ENCODE data around the gene MBD3.
A peak's percentile ranks its signal among the peaks of the same experiment; 100 is the strongest.

Gene MBD3

DNA sequence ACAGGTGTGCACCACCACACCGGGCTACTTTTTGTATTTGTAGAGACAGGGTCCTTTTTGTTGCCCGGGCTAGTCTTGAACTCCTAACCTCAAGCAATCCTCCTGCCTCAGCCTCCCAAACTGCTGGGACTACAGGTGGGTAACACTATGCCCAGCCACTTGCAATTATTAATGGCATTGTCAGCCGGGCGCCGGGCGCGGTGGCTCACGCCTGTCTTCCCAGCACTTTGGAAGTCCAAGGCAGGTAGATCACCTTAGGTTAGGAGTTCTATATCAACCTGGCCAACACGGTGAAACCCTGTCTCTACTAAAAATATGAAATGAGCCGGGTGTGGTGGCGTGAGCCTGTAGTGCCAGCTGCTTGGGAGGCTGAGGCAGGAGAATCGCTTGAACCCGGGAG, 21.8 kb downstream of the MBD3 start:
- H3K4me3 ChIP-seq (ENCODE audit: low read depth, low read length), result no peak overlapping the region
- no peaks in the 10 kb centered on the region for H3K4me1 ChIP-seq
- no peaks in the 10 kb centered on the region for H3K9me3 ChIP-seq (ENCODE audit: control insufficient read depth, low read length)
- H3K27me3 ChIP-seq (ENCODE audit: control insufficient read depth, insufficient read depth, low read length), result no peaks in the 10 kb centered on the region
- H3K36me3 ChIP-seq (ENCODE audit: control insufficient read depth, insufficient read depth, low read length), result no peaks in the 10 kb centered on the region
- no peak overlapping the region for H3K4me2 ChIP-seq (ENCODE audit: low read length)
- H2AFZ ChIP-seq, result no peak overlapping the region
- no peak overlapping the region for H3K27ac ChIP-seq
- H3K79me2 ChIP-seq, result no peaks in the 10 kb centered on the region
- TF ChIP-seq, protein P1, sequence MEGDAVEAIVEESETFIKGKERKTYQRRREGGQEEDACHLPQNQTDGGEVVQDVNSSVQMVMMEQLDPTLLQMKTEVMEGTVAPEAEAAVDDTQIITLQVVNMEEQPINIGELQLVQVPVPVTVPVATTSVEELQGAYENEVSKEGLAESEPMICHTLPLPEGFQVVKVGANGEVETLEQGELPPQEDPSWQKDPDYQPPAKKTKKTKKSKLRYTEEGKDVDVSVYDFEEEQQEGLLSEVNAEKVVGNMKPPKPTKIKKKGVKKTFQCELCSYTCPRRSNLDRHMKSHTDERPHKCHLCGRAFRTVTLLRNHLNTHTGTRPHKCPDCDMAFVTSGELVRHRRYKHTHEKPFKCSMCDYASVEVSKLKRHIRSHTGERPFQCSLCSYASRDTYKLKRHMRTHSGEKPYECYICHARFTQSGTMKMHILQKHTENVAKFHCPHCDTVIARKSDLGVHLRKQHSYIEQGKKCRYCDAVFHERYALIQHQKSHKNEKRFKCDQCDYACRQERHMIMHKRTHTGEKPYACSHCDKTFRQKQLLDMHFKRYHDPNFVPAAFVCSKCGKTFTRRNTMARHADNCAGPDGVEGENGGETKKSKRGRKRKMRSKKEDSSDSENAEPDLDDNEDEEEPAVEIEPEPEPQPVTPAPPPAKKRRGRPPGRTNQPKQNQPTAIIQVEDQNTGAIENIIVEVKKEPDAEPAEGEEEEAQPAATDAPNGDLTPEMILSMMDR (IDR thresholded peaks at IDR 0.05), result no peak
- no peak overlapping the region for H3K9ac ChIP-seq

- no peaks in the 10 kb centered on the region for H3K9me3 ChIP-seq (ENCODE audit: control insufficient read depth, low read length)
- H3K79me2 ChIP-seq, result no peaks in the 10 kb centered on the region
- TF ChIP-seq, protein P1 (IDR thresholded peaks at IDR 0.05), result no peak
- no peak overlapping the region for H3K4me2 ChIP-seq (ENCODE audit: low read length)
- H3K9ac ChIP-seq, result no peak overlapping the region
- no peak overlapping the region for H3K27ac ChIP-seq
- no peaks in the 10 kb centered on the region for H3K4me1 ChIP-seq
- no peak overlapping the region for H3K4me3 ChIP-seq (ENCODE audit: low read depth, low read length)
- H3K36me3 ChIP-seq (ENCODE audit: control insufficient read depth, insufficient read depth, low read length), result no peaks in the 10 kb centered on the region
- no peaks in the 10 kb centered on the region for H3K27me3 ChIP-seq (ENCODE audit: control insufficient read depth, insufficient read depth, low read length)
- H2AFZ ChIP-seq, result no peak overlapping the region
Measured at GRCh38 chr19:1569997-1570396, 22.7 kb downstream of the MBD3 start.

- Histone ChIP-seq H3K9me3 (ENCODE audit: control insufficient read depth, low read length) (no peaks in the 10 kb centered on the region), H3K4me1 (no peaks in the 10 kb centered on the region), H3K27me3 (ENCODE audit: control insufficient read depth, insufficient read depth, low read length) (no peaks in the 10 kb centered on the region), H3K4me3 (ENCODE audit: low read depth, low read length) (peak within 1 kb of the TSS; percentile 62), H3K9ac (no peak within 1 kb of the TSS), H2AFZ (peak within 1 kb of the TSS; percentile 85), H3K79me2 (no peaks in the 10 kb centered on the region), H3K4me2 (ENCODE audit: low read length) (peak within 1 kb of the TSS; percentile 92), H3K36me3 (ENCODE audit: control insufficient read depth, insufficient read depth, low read length) (no peaks in the 10 kb centered on the region), H3K27ac (no peak within 1 kb of the TSS)
- TF ChIP-seq, protein P1 (IDR thresholded peaks at IDR 0.05), result no peak
Measured at GRCh38 chr19:1568320-1569019, 24.2 kb downstream of the MBD3 start, which contains the start of gene MEX3D. Gene MEX3D (minus strand): TSS chr19:1568325. CDS start chr19:1568058, 267 bp downstream.

- Histone ChIP-seq H3K27me3 (ENCODE audit: control insufficient read depth, insufficient read depth, low read length) (no peaks in the 10 kb centered on the region), H3K27ac (no peak overlapping the region), H3K4me2 (ENCODE audit: low read length) (no peak overlapping the region), H3K4me3 (ENCODE audit: low read depth, low read length) (no peak overlapping the region), H3K4me1 (no peaks in the 10 kb centered on the region), H3K36me3 (ENCODE audit: control insufficient read depth, insufficient read depth, low read length) (no peaks in the 10 kb centered on the region), H3K9ac (no peak overlapping the region), H2AFZ (no peak overlapping the region), H3K9me3 (ENCODE audit: control insufficient read depth, low read length) (no peaks in the 10 kb centered on the region), H3K79me2 (no peaks in the 10 kb centered on the region)
- TF ChIP-seq, protein P1 (IDR thresholded peaks at IDR 0.05), result no peak
Measured at GRCh38 chr19:1567848-1568227, 24.8 kb downstream of the MBD3 start.
